NCI-H1694 (cell line): ENCODE data around the gene RECQL5.
"Not testable (repeated sequence)": the region's sequence is repeated elsewhere in the genome, so short reads cannot be mapped to it uniquely, and the experiment has no call there.

Experiments
- DNase-seq: peaks from one replicate; lab custom pipeline; 2025; lab: John Stamatoyannopoulos, UW

The RECQL5 gene

GRCh38 chr17:75647921-75648320 is 19.0 kb downstream of the RECQL5 start:
- no peak for DNase-seq

- DNase-seq: no peak
These were observed 19.9 kb downstream of the RECQL5 start for GRCh38 chr17:75647061-75647460.

- no peak for DNase-seq
These were observed 20.3 kb downstream of the RECQL5 start for GRCh38 chr17:75646638-75646992.

- no peak for DNase-seq
These were observed 20.9 kb downstream of the RECQL5 start for GRCh38 chr17:75645889-75646637.

- no peak for DNase-seq
These were observed 21.5 kb downstream of the RECQL5 start for GRCh38 chr17:75645501-75645888.

GRCh38 chr17:75643643-75644017 is 23.3 kb downstream of the RECQL5 start:
- DNase-seq: no peak

- DNase-seq: no peak
These were observed 23.9 kb downstream of the RECQL5 start for GRCh38 chr17:75642784-75643642.

GRCh38 chr17:75642182-75642783 is 24.7 kb downstream of the RECQL5 start:
- DNase-seq: no peak

GRCh38 chr17:75641343-75641742 is 25.6 kb downstream of the RECQL5 start:
- no peak for DNase-seq

GRCh38 chr17:75640556-75641119 is 26.3 kb downstream of the RECQL5 start:
- DNase-seq: no peak

GRCh38 chr17:75639771-75640555 is 27.0 kb downstream of the RECQL5 start:
- DNase-seq: no peak

- no peak for DNase-seq
These were observed 27.6 kb downstream of the RECQL5 start for GRCh38 chr17:75639327-75639726.

GRCh38 chr17:75638893-75639292 is 28.1 kb downstream of the RECQL5 start:
- DNase-seq: no peak

GRCh38 chr17:75638039-75638438 is 28.9 kb downstream of the RECQL5 start:
- DNase-seq: not testable (repeated sequence)

- DNase-seq: no peak
These were observed 29.4 kb downstream of the RECQL5 start for GRCh38 chr17:75637551-75637950.

GRCh38 chr17:75637143-75637538 is 29.8 kb downstream of the RECQL5 start:
- no peak for DNase-seq

GRCh38 chr17:75636381-75637142 is 30.4 kb downstream of the RECQL5 start:
- DNase-seq: no peak

GRCh38 chr17:75635610-75636202 is 31.2 kb downstream of the RECQL5 start:
- no peak for DNase-seq

GRCh38 chr17:75634754-75635609 is 32.0 kb downstream of the RECQL5 start:
- DNase-seq: no peak

GRCh38 chr17:75634376-75634740 is 32.6 kb downstream of the RECQL5 start:
- DNase-seq: no peak
